Renal pelvis (tissue), 4 donors: ENCODE results near the gene TUBA4B. TPM values are rescaled to one million over a fixed set of nuclear protein-coding genes. Genes with fewer than 3 reads are reported as not detected.
"Not testable (repeated sequence)": the region's sequence is repeated elsewhere in the genome, so short reads cannot be mapped to it uniquely, and the experiment has no call there.

Experiments used
- DNase-seq: peaks from one replicate; pipeline ENCODE4 v3.0.0-alpha.2; 2013
- polyA plus RNA-seq, 3 donors: library from polyadenylated mRNA; unstranded; fragments of 120-200 nt; gene quantifications; one replicate each; pipeline ENCODE4 v1.2.1, GENCODE V29; 2013; ENCODE audit not compliant: insufficient read length in 3 of 3

Gene TUBA4B
- polyA plus RNA-seq, 3 donors = 0.89 to 1.1 (median 0.91) TPM

DNA sequence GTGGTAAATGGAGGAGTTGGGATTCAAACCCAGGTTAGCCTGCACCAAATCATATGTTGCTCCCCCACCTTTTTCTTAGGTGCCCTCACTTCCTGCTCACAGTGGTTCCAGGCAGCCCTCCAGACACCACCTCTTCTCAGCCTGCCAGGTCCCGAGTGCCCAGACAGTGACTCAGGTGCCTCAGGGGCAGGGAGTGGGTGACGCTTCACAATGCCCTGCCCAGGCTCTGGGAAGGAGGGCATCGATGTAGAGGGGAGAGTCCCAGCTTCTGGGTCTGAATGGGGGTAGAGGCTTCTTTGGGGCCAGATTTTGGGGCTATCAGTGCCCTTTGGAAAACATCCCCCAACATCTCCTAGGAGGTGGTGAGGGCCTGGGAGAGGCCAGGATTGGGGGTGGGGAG lies 20.9 kb downstream of the TUBA4B start:
- no peak for DNase-seq

DNA sequence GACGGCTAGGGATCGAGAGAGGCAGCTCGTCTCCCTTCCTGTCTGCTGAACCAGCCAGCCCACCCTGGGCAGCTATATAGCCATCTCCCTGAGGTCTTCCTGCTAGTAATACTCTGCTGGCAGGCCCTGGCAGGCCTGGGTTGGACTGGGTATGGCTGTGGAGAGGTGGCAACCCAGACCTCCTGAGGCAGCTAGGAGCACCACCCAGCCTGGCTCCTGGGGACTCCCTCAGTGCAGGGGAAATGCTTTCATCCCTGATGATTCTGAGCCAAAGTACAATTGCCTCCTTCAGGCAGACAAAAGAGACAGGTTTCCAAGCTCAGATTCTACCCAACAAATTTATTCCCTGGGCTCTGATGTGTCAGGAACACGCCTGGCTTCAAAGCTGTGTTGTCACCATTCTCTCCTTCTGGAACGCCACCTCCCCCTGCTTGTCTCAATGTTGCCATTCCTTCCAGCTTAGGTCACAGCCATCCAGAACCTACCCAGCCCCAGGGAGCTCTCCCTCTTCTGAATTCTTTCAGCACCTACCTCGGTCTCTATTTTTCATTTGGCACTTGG lies 21.4 kb downstream of the TUBA4B start:
- DNase-seq = no peak

DNA sequence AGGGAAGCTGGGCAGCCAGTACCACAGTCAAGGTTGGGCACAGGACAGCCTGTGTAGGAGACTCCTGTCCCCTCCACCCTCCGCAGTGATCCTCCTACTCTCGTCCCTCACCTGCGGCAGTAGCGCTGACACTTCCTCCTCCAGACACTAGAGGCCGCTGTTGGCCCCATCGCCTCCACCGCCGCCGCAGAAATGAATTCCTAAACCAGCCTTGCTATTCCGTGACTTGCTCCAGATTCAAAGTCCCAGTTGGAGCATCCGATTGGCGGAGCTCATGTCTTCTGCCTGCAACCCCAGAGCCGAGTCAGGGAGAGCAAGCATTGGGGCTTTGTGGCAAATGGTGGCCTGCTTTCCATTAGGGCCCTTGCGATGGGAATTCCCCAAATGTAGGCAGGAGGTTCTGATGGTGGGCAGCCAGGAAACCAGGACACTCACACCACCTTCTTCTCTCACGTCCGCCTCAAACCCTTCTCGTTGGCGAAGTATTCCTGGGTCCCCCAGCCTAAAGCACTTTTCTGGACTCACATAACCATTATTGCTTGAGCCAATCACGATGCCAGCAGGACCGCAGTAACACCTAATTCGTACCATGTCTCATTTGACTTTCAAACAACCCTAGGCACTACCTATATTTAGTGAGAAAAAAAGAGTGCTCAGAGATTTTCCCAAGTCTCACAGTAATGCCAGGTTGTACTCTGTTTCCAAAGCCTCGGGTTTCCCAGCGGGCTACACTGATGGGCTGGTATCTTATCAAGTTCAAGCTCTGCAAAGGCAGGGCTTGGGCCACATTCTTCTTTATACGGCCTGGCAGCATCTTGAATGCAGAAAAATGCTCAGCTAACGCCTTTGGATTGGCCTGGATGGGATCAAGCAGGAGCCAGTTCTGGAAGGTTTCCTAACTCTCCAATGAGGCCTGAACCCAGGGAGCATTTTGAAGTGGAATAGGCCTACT lies 24.9 kb downstream of the TUBA4B start:
- DNase-seq = peak; percentile 78

DNA sequence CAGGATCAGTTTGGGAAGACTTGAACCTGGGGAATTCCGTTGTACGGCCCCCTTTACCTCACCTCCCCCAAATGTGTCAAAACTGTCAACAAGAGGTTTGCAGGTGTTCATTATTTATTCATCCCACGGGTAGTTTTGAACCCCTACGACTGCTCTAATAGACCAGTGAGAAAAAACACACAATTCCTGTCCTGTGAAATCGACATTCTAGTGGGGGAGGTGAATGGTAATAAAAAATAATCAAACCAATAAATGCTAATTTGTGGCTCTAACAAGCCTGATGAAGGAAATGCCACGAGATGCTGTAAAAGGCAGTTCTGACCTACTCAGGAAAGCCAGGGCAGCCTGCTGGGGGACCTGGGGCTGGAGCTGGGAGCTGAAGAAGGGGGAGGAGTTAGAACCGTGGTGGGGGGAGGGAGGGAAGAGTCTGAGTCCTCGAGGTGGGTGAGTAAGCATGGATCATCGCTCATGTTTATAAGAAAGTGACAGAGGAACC lies 25.7 kb downstream of the TUBA4B start:
- no peak for DNase-seq

DNA sequence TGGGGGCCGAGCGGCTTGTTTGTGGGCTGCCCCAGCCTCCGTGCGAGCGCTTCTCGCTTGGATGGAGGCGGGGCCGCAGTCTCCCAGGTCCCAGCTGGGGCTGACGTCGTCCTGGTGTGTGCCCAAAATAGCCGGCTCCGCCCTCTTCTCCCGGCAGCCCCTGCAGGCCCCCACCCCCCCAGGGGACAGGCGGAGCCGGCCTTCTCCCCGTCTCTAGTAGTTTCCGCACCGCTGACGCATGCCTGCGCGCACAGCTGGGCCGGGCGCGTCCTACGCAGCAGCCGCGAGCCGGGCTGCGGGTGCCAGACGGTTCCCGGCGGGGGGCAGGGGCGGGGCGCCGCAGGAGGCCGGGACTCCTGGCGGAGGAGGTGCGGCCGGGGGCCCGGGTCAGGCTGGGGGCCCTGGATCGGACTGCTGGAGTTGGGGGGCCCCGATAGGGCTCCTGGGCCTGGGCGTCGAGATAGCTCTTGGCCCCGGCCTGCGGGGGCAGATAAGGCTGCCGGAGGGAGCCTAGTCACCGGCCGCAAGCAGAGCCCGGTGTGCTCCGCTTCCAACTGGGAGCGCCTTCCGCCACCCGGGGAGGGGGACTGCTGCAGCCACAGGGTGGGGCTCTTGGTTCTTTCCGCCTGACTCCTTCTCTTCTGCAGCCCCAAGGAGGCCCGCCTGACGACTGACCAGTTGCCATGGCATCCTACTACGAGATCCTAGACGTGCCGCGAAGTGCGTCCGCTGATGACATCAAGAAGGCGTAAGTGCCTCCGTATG lies 26.3 kb downstream of the TUBA4B start, which contains the start of gene DNAJB2:
DNAJB2 (plus strand) TSS at position 216 of the 765 bp plus-strand sequence; CDS start at position 684, 468 bp downstream.
- peak; percentile 97 for DNase-seq

DNA sequence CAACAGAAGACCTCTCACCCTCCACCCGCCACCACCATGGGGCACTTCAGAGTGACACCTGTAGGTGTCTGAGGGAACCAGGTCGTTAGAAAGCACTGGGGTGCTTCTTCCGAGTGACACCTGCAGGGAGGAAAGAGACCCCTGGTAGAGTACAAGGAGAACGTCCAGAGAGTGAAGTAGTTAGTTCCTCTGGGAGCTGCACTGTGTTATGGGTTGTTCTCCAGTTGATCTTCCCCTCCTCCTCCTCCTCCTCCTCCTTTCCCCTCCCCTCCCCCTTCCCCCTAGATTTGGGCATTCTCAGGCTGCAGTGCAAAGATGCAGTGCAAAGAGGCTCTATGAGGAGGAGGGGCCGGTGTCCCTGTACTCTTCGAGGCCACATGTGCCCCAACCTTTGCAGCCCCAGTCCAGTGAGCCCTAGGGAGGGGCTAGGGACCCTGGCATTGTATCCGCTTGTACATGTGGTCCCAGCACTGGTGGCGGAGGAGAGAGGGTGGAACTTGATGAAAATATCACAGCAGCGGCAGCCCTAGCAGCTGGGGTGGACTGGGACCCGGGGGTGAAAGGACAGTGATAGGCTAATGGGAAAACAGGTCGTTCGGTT lies 27.0 kb downstream of the TUBA4B start:
- no peak for DNase-seq

DNA sequence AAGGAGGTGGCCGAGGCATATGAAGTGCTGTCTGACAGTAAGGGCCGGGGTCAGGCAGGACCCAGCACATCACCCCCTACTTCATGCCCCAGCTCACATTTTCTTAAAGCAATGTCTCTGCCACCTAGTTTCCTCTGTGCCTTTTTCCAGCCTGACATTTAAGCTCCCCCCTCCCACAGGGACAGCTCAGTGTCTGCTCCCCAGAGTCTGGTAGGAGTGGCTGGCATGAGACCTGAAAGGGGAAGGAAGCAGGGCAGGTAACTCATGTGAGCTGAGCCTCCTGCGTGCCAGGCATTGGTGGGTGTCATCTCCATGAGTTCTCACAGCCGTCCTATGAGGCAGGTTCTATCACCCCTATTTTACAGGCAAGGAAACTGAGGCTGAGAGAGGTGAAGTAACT lies 27.6 kb downstream of the TUBA4B start:
- no peak for DNase-seq

DNA sequence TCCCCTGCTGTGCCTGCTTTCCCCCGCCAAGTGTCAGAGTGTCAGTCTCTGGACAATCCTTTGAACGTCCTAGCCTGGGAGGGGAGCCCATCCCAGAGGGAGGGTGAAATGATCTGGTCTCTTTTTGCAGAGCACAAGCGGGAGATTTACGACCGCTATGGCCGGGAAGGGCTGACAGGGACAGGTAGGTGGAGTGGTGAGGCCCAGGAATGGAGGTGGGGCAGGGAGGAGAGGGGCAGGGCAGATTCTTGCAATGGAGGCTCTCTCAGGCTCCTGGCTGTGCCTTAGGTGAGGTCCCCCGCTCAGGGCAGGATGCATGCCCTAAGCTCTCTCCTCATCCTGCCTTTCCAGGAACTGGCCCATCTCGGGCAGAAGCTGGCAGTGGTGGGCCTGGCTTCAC lies 28.5 kb downstream of the TUBA4B start:
- DNase-seq = no peak

DNA sequence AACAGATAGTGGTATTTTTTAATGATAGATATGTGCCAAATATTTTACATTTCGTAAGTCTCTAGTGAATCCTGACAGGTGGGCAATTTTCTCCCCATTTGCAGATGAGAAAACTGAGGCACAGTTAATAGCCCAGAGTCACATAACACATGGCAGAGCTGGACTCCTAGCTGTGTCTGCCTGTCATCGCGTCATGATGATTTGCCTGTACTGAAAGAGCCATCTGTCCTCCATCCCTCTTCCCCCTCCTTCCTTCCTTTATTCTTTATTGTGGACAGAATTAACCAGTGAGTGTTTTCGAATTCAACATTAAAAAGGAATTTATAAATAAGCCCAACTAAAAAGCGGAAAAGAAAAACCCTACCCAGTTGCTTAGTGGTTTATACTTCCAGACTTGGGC lies 29.3 kb downstream of the TUBA4B start:
- DNase-seq = no peak

DNA sequence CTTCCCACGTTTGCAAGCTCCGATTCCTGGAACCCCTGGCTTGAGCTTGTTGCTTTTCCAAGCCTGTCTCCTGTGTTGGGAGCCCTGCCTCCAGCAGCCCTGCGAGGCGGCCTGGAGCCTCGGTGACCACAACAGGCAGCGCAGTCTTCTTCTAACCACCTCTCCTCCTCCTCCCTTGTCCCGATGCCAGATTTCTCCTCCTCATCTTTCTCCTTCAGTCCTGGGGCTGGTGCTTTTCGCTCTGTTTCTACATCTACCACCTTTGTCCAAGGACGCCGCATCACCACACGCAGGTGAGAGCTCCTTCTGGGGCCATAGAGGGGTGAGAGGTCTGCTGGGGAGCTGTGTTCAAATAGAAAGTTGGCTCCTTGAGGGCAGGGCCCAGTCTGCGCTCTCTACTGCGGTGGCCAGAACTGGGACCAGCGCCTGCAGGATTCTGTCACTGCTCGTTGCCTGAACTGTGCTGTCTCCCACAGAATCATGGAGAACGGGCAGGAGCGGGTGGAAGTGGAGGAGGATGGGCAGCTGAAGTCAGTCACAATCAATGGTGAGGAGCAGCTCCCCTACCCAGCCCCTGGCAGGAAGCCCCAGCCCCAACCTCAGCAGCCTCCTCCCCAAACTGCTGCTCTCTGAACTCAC lies 30.0 kb downstream of the TUBA4B start:
- no peak for DNase-seq

DNA sequence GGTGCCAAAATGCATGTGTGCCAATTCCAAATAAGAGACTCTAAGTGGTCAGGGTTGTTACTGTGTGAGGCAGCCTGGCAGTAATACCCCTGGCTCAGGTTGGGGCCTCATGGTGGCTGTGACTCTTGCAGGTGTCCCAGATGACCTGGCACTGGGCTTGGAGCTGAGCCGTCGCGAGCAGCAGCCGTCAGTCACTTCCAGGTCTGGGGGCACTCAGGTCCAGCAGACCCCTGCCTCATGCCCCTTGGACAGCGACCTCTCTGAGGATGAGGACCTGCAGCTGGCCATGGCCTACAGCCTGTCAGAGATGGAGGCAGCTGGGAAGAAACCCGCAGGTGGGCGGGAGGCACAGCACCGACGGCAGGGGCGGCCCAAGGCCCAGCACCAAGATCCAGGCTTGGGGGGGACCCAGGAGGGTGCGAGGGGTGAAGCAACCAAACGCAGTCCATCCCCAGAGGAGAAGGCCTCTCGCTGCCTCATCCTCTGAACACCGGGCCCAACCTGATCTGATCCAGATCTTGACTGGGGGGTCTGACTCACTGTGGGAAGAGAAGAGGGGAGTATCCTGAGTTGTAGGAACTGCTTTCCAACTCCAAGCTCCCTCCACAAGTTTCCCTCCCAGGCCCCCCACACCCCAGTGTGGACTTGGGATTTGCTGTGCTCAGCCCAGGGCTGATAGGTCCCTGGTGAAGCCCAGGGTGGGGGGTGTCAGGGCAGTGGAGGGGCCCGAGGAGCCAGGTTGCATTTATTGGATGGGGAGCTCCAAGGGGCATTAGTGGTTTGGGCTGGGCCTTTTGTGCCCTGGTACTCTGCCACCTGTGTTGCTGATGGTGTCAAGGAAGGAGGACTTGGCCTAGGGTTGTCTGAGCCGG lies 31.7 kb downstream of the TUBA4B start:
- DNase-seq = no peak

DNA sequence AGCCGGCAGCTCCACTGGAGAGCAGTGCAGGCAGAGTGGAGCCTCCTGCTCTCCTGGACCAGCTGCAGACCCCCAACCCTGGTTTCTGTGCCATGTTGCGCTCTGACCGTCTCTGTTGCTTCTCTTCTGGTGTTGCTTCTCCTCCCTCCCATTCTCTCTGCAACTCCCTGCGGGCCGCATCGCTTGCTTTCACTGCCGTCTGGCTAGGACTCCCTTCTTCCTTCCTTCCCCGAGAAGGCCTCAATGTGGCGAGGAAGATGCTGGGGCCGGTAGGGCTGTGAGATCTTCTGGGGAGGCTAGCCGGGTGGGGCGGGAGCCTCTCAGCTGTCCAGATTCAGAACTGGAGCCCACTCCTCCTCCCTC lies 32.3 kb downstream of the TUBA4B start:
- DNase-seq = no peak

DNA sequence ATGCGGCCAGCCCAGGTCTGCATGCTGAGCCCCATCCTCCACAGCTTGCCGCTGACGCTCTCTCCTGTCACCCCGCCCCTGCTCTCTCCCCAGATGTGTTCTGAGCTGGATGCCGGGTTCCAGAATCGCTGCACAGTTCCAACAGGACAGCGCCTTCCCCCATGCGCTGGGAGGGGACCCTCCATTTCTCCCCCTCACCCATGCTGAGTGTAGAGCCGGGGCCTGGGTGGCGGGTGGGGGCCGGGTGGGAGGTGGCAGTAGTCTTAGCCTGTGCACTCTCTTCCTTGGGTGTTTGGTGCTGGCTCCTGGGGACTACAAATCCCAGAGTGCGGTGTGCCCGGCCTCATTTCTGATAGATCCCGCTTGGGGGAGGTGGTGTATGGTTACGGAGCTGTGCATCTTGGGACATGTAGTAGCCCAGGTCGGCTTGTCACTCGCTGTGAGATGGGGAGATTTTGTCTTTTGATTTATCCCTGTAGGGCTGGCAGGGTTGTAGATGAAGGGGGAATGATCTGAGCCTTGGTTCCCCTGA lies 32.9 kb downstream of the TUBA4B start:
- peak; percentile 61 for DNase-seq

DNA sequence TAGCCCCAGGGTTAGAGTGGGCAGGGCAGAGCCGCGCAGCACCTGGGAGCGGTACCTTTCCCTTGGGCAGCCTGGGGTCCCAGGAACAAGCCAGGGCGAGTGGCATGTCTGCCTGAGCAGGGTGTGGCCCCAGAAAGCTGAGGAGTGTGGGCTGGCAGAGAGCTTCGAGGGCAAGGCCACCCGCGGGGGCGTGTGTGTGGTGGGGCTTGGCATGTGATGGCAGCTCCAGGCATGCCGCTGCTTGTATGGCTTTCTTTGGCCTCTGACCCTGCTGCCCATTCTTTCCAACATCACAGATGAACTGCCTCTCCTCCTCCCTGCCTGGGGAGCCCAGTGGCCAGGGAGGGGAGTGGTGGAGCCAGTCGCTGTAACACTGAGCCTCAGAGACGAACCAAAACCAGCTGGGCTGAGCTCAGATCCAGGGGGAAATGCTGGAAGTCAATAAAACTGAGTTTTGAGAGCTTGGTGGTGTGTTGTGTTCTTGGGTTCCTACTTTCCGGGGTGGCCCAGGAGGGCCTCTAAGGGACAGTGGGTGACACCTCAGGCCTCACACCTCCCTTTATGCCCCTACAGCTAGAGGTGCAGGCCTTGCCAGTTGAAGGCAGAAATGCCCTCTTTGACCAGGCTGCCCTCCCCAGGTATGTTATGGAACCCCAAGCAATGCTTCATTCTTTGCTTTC lies 33.5 kb downstream of the TUBA4B start:
- no peak for DNase-seq

DNA sequence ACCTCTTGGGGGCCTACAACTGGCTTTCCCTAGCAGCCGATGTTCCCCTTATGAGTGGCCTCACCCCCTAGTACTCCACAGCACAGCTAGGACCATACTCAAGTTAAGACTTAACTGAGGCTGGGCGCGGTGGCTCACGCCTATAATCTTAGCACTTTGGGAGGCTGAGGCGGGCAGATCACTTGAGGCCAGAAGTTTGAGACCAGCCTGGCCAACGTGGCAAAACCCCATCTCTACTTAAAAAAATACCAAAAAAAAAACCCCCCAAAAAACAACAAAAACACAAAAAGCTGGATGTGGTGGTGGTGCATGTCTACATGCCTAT lies 34.0 kb downstream of the TUBA4B start:
- DNase-seq = not testable (repeated sequence)

DNA sequence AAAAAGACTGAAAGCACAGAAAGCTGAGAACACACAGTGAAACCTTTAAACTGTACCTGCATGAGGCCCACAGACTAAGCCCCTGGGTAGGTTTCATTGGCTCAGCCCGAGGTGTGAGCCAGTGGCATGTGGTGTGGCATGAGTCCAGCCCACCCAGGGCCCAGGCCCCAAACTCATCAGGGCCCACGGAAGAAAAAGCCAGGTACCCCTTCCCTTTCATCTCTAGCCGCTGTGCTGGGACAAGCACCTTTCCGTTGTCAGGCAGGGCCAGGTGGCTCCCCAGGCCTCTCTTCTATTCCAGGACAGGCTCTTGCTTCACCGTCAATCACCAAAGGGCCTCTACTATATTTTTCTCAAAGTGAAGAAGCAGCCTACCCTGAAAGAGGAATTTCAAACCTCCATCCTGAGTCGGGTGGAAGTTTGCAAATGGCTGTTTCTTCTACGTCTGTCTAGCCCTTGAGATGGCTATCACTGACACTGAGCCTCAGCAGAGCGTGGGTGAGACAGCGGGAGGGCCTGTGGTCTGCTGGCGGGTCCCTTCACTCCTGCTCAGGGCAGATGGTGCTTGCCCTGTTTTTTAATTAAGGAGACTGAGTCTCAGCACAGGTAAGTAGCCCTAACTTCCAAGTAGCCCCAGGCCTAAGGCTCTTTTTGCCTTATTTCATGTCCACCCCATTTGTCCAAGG lies 34.7 kb downstream of the TUBA4B start:
- DNase-seq = no peak

DNA sequence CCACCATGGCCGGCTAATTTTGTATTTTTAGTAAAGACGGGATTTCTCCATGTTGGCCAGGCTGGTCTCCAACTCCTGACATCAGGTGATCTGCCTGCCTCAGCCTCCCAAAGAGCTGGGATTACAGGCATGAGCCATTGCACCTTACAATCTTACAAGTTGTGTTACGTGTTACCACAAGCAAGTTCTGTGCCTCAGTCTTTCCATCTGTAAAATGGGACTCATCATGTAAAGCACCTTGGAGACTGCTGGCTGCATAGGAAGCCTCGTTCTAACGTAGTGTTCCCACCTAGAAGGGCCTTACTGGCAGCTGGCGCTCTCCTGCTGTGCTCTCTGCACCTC lies 36.1 kb downstream of the TUBA4B start:
- no peak for DNase-seq

DNA sequence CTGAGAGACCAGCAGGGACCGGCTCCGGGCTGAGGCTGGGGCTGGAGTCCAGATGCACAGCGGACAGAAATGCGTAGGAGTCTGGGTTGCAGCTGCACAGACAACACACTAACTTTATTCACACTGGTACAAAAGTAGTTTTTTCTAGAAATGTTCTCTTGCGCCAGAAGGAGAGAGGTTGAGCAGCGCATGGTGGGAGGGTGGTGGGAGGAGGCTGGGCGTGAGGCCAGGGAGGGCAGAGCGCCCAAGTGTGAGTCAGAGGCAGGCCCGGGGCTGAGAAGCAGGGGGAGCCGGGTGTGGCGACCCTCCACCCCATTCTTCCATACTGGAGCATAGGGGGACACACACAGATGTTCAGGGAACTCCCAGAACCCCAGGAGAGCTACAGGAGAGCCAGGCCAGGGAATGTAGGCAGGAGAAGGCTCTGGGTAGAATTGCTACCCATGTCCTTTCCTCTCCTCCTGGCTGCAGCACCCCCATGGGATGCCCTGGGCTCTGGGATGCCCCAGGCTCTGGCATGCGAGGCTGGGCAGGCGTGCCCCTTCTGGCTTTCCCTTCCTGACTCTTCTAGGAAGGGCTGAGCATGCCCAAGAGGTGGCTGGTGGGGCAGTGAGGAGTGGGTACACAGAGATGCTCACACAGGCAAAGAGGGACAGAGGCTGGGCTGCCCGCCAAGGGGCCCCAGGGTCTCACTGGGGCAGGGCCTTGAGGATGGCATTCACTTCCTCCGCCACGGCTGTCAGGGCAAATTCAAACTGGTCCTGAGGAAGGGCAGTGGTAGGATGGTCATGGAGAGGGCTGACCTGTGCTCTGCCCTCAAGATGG lies 36.7 kb downstream of the TUBA4B start:
- no peak for DNase-seq
